Activated CD4-positive, alpha-beta T cell treated with anti-CD3 and anti-CD28 coated beads for 1 hour (primary cell): ENCODE data around the gene CAB39L.
"Not testable (repeated sequence)": the region's sequence is repeated elsewhere in the genome, so short reads cannot be mapped to it uniquely, and the experiment has no call there.

ENCODE experiments used
- DNase-seq: peaks from one replicate; pipeline ENCODE4 v3.0.0-alpha.2; 2020

CAB39L gene

GRCh38 chr13:49305792-49306425 is 138.0 kb downstream of the CAB39L start:
- no peak for DNase-seq

GRCh38 chr13:49304763-49305700 is 138.8 kb downstream of the CAB39L start:
- no peak for DNase-seq

GRCh38 chr13:49304356-49304755 is 139.5 kb downstream of the CAB39L start:
- DNase-seq, result no peak

GRCh38 chr13:49303533-49304252 is 140.2 kb downstream of the CAB39L start:
- DNase-seq, result no peak

DNA sequence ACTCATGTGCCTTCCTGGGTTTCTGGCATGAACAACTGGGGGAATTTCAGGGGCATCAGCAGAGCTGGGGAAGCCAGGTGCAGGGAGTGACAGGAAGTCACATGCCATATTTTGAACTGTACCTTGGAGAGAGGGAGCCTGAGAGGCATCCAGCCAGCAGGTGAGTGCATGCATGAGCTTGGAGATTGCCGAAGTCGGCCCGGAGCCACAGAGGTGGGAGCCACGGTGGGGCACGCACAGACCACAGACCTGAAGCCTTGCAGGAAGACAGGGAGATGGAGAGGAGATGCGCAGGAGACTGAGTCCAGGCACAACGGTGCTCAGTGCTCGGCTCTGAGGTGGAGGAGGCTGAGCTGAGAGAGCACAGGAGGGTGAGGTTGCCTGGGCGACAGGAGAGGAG is 141.0 kb downstream of the CAB39L start:
- DNase-seq, result no peak

GRCh38 chr13:49302222-49302621 is 141.6 kb downstream of the CAB39L start:
- no peak for DNase-seq

GRCh38 chr13:49300739-49301589 is 142.9 kb downstream of the CAB39L start:
- peak; percentile 47 for DNase-seq

DNA sequence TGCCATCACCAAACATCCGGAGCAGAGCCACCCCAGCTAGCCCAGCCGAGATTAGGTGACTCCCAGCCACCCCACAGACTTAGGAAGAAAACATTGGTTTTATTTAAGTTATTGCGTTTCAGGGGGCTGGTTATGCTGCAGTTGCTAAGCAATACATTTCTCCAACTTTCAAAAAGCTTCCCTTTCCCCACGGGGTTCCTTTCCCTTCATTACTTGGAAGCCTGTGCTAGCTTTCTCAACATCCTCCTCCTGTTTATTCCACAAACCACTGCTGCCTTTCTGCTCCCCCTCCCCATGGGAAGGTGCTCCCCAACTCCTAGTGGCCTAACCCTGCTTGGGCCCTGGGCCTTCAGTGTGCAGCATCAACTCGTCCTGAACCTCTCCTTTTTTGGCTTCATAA is 143.6 kb downstream of the CAB39L start:
- DNase-seq, result no peak

GRCh38 chr13:49298903-49299605 is 144.8 kb downstream of the CAB39L start:
- DNase-seq, result no peak

DNA sequence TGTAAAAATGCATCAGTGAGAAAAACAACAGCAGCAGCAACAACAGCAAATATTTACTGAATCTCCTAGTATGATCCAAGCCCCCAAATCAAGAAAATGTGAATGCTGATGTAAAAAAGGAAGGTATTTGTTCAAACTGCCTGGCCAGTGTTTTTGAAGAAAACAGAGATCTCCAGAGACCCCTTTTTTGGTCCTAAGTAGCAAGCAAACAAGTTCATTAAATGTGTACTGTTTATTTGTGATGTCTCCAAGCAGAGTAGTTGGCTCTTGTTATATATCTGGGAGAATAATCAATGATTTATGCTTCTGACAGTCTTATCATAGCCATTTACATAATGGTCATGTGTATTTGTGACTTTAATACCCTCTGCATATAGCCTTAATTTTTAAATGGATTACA is 145.4 kb downstream of the CAB39L start:
- no peak for DNase-seq

- DNase-seq, result no peak
Observed at GRCh38 chr13:49297338-49297737, 146.5 kb downstream of the CAB39L start.

- no peak for DNase-seq
Observed at GRCh38 chr13:49296659-49297058, 147.2 kb downstream of the CAB39L start.

GRCh38 chr13:49295244-49295643 is 148.6 kb downstream of the CAB39L start:
- DNase-seq, result no peak

GRCh38 chr13:49294723-49295122 is 149.1 kb downstream of the CAB39L start:
- DNase-seq, result not testable (repeated sequence)

DNA sequence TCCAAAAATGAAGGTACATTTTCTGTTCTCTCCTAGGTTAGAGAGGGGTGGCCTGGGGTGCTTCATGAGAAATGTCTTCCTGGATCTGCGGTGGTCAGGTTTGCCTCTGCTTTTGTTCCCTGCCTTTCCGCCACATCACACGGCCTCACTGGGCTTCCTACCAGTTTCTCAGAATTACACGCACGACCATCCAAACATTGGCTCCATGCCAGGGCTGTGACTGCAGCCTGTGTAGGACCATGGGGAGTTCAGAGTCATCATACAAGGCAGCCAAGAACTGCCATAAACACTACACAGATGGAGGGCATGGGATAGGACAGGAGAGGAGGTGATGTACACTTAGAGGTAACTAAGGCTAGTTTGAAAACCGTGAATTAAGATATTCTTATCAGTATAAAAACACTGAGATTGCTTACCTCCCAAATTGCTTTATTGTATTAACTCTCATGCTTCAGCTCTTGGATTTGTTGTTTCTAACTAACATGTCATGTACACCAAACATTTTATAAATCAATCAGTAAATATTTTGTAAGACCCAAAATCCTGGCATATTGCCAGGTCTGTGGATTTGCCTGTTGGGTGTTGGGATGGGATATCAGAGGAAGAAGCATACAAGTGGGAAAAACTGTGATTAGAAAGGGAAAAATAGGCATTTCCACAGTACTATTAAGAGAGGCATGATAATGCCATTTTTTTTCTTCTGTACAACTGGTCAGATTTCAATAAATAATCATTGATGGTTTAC is 150.9 kb downstream of the CAB39L start:
- DNase-seq, result no peak

GRCh38 chr13:49288458-49288857 is 155.4 kb downstream of the CAB39L start:
- DNase-seq, result no peak

- DNase-seq, result no peak
Observed at GRCh38 chr13:49287995-49288394, 155.9 kb downstream of the CAB39L start.

DNA sequence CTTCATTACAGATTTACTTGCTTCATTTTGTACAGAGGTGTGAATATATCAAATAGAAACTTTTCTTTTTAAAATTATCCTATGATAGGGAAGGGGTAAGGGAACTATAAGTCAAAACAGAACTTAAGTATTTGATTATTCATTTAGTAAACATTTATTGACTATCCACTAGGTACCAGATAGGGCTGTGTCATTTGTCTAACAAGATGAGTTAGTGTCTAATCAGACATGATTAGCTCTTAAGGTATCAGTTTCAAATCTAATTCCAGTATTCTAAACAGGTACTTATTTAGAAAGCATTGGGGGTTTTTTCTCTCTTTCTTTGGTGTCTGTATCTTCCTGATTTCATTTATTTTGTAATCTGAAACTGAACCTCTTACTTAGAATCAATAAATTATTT is 164.0 kb downstream of the CAB39L start:
- DNase-seq, result no peak

DNA sequence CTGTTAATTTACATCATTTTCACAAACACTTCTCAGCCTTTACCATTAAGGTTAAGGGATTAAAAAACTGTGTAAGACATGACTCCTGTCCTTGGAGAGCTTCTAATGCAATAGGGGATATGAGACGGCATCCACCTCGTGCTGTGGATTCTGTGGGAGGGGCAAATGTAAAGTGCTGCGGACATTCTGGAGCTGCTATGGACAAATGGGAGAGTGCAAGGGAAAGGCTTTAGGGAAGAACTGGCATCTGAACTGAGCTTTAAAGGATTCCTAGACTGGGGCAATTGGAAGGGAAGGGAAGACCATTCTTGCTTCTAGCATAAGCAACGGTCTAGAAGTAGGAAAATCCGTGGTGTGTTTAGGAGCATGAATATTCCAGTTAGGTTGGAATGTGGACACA is 164.8 kb downstream of the CAB39L start:
- no peak for DNase-seq

DNA sequence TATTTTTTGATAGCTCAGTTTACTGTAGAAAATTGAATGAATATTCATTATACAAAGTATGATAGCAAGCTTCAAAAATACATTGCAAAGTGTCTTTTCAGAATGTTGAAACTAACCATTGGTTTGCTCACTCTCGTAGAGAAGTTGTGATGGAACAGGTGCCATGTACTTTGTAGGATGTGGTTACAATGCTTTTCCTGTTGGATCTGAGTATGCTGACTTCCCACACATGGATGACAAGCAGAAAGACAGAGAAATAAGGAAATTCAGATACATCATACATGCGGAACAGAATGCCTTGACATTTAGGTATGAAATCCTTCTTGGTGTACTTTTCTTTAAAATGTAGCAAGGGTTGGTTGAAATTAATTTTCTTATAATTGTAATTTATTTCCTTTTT is 165.7 kb downstream of the CAB39L start:
- DNase-seq, result no peak

- DNase-seq, result no peak
Observed at GRCh38 chr13:49272296-49272695, 171.6 kb downstream of the CAB39L start.
